PFSK-1 (cell line): ENCODE results near the gene TNS3.

Source experiments
- POLR2AphosphoS5 ChIP-seq: IDR thresholded peaks from 2 replicates; pipeline ENCODE4 v1.6.1; 2012; ENCODE audit warnings: low read depth, mild to moderate bottlenecking, control low read depth, low read length, moderate library complexity
- TAF1 ChIP-seq: IDR thresholded peaks from 2 replicates; pipeline ENCODE4 v1.6.1; 2012; ENCODE audit warnings: low read length, control low read depth, borderline replicate concordance; ENCODE audit not compliant: insufficient read depth

DNA sequence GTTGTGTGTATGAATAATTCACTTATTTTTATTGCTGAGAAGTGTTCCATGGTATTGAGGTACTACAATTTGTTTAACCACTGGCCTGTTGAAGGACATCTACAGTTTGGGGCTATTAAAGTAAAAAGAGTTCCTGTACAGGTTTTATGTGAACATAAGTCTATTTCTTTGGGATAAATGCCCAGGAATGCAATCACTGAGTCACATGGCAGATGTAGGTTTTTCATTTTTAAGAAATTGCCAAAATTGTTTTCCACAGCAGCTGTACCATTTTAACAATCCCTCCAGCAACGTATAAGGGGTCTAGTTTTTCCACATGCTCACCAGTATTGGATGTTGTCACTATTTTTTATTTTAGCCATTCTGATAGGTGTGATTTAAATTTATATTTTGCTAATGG, 243.9 kb downstream of the TNS3 start:
- TF ChIP-seq POLR2AphosphoS5 = no peak
- no peak for TF ChIP-seq TAF1
